WI38 (cell line): ENCODE data around the gene RAB6B.

ENCODE experiments used
- H3K4me3 ChIP-seq: 2 replicates; pipeline ENCODE4 v1.5.1; 2011; ENCODE audit warnings: low read depth, mild to moderate bottlenecking, control low read depth, low read length
- CTCF ChIP-seq: IDR thresholded peaks from 2 replicates; pipeline ENCODE4 v1.5.1; 2012; ENCODE audit warnings: low read depth, mild to moderate bottlenecking, control low read depth, low read length

The RAB6B gene

GRCh38 chr3:133891662-133892378 is 3.9 kb downstream of the RAB6B start:
- no peak for TF ChIP-seq CTCF
- no peak overlapping the region for H3K4me3 ChIP-seq

- H3K4me3 ChIP-seq, result no peak overlapping the region
- TF ChIP-seq CTCF, result no peak
These were observed 4.6 kb downstream of the RAB6B start for GRCh38 chr3:133890972-133891644.

GRCh38 chr3:133890037-133890436 is 5.6 kb downstream of the RAB6B start:
- no peak overlapping the region for H3K4me3 ChIP-seq
- TF ChIP-seq CTCF, result no peak

- H3K4me3 ChIP-seq, result no peak overlapping the region
- no peak for TF ChIP-seq CTCF
These were observed 6.8 kb downstream of the RAB6B start for GRCh38 chr3:133888726-133889340.

GRCh38 chr3:133887803-133888703 is 7.6 kb downstream of the RAB6B start:
- no peak overlapping the region for H3K4me3 ChIP-seq
- TF ChIP-seq CTCF, result no peak

- no peak overlapping the region for H3K4me3 ChIP-seq
These were observed 8.4 kb downstream of the RAB6B start for GRCh38 chr3:133887074-133887802.

More at GRCh38 chr3:133887074-133887802, 8.4 kb downstream of the RAB6B start:
- TF ChIP-seq CTCF, result no peak
